CD4-positive, alpha-beta T cell treated with Interleukin-17A for 4 hours (primary cell): ENCODE measurements around the gene PLCL2.

Source experiments
- DNase-seq: peaks from one replicate; pipeline ENCODE4 v3.0.0-alpha.2; 2020; ENCODE audit warnings: mixed read lengths

The PLCL2 gene

GRCh38 chr3:17023006-17023664 lies 138.4 kb downstream of the PLCL2 start:
- peak; percentile 48 for DNase-seq

DNA sequence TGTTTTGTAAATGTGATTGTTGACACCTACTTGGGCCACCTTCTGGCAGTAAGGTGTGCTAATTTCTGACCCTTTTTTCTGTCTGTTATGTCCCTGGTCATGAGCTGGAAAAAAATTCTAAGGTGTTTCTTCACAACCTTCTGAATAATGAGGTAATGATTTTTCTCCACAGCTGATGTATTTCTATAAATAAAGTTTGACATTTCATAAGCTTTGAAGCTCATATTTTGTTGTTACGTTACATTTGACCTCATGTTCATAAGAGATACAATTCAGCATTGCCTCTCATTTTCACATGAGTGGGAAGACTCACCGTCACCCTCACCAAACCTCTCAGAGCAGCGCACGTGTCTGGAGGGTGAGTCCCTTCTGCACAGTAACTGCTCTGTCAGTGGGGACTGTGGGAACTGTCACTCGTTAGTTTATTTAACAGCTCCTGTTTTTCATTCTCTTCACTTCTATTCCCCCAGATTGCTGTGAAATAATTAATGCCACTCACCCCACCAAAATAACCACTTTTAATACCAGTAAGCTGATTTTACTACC lies 140.9 kb downstream of the PLCL2 start:
- DNase-seq, result no peak

GRCh38 chr3:17027318-17027717 lies 142.6 kb downstream of the PLCL2 start:
- no peak for DNase-seq

- no peak for DNase-seq
These were observed 143.6 kb downstream of the PLCL2 start for GRCh38 chr3:17028363-17028762.

GRCh38 chr3:17030438-17030837 lies 145.7 kb downstream of the PLCL2 start:
- DNase-seq, result no peak

GRCh38 chr3:17030956-17031652 lies 146.3 kb downstream of the PLCL2 start:
- no peak for DNase-seq

DNA sequence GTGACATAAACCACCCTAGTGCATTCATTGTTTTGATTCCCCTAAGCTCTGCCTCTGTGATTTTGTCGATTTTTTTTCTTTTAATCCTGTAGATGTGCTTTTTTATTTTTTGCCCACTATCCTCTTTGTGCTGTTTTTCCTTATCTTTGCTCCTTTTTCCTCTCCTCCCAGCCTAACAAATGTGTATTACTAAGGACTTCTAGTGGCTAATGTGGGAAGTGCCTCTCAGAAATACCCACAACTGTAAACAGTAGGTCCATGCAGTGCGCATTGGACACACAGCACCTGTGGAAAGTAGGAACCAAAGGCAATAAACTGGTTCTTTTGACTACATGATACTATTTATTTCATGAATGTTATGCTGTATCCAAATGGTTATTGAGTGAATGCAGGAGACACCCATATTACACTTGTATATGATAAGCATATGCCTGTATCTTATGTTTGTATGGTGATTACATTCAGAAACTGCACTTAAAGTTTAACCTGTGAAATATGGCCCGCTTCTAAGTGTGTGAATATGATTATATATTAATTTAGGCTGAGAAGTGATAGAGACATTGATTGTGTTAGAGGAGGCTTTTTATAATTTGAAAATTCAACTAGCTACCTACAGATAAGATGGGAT lies 147.8 kb downstream of the PLCL2 start:
- no peak for DNase-seq

DNA sequence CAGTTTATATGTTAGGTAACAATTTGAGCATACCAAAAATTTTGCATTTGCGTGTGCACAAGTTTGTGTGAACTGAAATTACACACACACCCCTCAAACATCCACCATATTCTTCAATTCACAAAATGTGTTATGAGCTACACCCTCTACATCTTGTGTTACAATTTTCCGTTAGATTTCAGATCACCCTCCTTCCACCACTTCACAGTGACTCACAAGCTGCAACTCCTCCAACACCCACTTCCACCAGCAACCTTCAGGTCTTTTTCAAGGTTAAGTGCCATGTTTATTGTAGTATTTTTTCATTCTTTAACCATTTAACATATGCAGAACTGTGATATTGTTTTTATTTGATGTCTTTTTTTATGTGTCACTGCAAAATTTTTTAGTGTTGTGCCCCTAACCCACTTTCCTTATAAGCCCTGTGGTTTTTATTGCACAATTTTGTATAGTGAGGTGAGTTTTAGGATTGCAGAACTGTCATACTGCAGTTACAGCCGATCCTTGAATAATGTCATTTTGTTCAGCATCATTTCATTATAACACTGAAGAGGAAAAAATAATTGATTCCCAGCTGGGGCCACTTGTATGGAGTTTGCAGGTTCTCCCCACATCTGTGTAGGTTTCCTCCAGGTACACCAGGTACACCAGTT lies 148.9 kb downstream of the PLCL2 start:
- no peak for DNase-seq

DNA sequence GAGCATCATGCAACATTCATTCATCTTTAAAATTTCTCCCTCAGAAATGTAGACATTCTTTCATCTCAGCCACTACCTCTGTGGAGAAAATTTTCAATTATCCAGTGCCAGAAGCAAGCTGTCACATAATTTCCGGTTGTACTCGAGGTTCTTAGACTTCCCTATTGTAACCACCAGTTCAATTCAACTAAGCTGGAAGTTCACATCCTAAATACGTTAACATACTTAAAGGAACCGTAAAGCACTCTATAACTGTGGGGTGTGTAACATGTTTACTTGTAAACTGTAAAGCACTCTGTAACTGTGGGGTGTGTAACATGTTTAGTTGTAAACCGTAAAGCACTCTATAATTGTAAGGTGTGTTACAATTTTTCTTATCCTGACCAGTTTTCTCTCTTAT lies 150.3 kb downstream of the PLCL2 start:
- no peak for DNase-seq

DNA sequence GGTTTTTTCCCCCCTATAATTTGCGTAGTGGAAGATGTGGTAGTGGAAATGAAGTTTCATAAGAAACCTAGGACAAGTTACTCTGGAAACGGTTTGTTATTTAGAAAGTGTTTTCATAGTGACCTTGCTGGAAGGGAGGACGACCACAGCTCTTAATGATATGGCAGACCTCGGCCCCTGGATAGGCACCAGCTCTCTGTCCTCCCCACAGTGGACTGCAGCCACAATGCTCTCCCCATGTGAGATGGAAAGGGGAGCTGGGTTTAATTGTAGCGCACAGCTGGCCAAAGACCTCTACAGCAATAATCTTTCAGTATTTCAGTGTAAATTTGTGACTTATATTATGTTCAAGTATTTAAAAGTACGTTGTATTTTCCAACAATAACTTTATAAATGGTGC lies 151.2 kb downstream of the PLCL2 start:
- DNase-seq, result no peak

GRCh38 chr3:17038141-17038540 lies 153.4 kb downstream of the PLCL2 start:
- no peak for DNase-seq

DNA sequence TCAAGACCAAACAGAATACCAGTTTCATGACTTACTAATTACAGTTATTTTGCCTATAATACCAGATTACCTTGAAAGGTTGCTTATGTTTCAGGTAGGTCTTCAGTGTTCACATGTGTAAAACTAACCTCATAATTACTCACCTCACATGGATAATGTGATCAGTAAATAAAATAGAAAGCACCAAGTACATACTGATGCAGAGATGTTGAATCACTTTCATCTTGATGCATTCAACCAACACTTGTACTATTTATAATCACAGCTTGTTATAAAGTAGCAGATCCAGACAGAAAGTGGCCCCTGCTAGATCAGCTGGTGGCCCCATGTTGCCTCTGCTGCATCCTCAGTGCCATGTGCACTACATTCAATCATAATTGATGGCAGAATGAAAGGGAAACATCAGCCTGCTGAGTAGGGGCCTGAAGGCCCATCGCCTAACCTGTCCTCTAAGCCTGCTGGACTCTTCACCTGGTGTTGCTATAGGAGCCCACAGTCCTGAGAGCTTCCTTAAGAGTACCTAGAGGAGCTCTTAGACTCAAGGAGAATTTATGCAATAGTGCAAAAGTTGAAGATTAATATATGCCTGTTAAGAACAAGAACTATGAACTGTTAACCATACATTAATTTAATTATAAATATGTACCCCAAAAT lies 154.3 kb downstream of the PLCL2 start:
- no peak for DNase-seq

GRCh38 chr3:17039594-17039993 lies 154.8 kb downstream of the PLCL2 start:
- DNase-seq, result no peak

DNA sequence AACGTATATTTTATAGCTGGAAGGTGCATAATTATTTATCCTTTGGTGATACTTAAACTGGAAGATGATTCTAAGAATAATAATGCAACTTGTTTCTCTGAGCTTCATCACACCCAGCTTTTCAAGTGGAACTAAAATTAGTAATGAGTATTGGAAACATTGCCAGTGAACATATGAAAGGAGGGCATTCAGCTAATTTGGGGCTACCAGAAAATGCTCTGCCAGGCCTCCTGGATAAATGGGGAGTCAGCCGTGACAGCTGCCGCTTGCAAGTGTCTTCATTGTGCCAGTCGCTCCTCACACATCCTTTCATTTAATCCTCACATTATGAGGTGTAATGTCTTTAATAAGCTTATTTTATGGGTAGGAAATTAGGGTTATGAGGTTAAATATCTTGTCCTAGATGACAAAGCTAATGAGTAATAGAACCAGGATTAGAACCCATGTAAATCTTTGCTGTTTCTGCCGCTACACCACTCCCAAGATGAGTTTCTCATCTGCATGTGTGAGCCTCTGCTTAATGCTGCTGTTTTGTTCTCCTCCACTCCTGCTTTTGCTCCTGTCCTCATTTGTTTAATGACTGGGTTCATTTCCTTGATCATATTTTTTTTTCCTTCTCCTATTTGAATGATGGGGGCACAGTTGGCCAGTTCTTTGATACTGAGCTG lies 155.7 kb downstream of the PLCL2 start:
- DNase-seq, result no peak

- no peak for DNase-seq
These were observed 156.2 kb downstream of the PLCL2 start for GRCh38 chr3:17040990-17041377.

GRCh38 chr3:17044855-17045254 lies 160.1 kb downstream of the PLCL2 start:
- no peak for DNase-seq

GRCh38 chr3:17045705-17046104 lies 160.9 kb downstream of the PLCL2 start:
- DNase-seq, result no peak

DNA sequence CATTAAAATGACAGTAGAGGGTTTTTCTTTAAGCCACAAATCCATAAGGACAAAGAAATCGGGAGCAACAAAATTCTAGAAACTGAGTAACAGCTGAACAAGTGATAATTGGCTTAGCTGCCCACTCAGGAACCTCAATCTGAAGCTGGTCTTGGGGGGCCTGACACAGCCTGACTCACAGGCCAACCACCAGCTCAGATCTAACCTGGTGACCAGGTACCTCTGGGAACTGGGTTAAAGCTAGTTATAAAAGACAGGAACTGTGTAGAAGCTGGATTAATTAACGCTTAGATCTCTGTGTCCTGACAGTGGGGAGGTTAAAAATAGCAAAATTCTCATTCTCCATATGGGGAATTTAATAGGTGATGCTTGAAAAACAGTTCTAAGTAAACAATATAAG lies 161.9 kb downstream of the PLCL2 start:
- DNase-seq, result no peak

DNA sequence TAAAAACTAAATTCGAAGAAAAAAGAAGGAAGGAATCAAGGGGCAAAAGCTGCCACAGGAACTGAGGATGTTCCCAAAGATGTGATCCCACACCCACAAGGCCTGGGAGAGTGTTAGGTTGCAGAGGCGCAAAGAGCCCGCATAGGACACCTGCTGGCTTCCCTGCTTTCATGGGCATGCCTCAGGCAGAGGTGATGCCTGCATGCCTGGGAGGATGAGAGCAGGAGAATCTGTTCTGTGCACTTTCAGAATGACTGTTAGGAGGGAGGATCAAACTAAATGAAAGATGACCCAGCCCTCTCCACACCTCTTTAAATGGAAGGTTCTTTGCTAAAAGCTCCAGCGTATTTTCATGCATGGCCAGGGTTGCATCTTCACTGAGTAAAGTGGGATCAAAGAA lies 162.4 kb downstream of the PLCL2 start:
- DNase-seq, result no peak

GRCh38 chr3:17047894-17048293 lies 163.1 kb downstream of the PLCL2 start:
- DNase-seq, result no peak

- DNase-seq, result no peak
These were observed 165.3 kb downstream of the PLCL2 start for GRCh38 chr3:17050071-17050470.

- DNase-seq, result no peak
These were observed 165.8 kb downstream of the PLCL2 start for GRCh38 chr3:17050506-17050905.
